K562 (cell line): ENCODE results near the gene WASF2. TPM values are rescaled to one million over a fixed set of nuclear protein-coding genes. Genes with fewer than 3 reads are reported as not detected.
A peak's percentile ranks its signal among the peaks of the same experiment; 100 is the strongest.

Experiments
- CEBPG ChIP-seq, 3 experiments: fragments of 200-800 bp in 1 of 3; sonication (Bioruptor generic) in 1 of 3; sonication (generic) in 1 of 3; formaldehyde crosslinking in 1 of 3; IDR thresholded peaks in 2 of 3; conservative IDR thresholded peaks in 1 of 3; 2 replicates each; pipeline versions ENCODE4 v1.6.1 to v1.8.0; 2016 to 2022; ENCODE audit warnings: missing compliant biosample characterization in 2 of 3, missing genetic modification characterization in 2 of 3, mild to moderate bottlenecking in 1 of 3, missing genetic modification reagents in 1 of 3
- CHD1 ChIP-seq: fragments of 200-600 bp; sonication (generic); IDR thresholded peaks from one replicate; pipeline ENCODE4 v1.6.1; 2012; ENCODE audit warnings: mild to moderate bottlenecking, moderate library complexity, low read length, inconsistent platforms
- CSDE1 ChIP-seq, 2 experiments: fragments of 450-650 bp; IDR thresholded peaks; 2 replicates each; pipeline ENCODE4 v1.6.1; 2016; ENCODE audit warnings: mild to moderate bottlenecking in 1 of 2
- ERF ChIP-seq: fragments of 450-650 bp; formaldehyde crosslinking; IDR thresholded peaks from 2 replicates; pipeline ENCODE4 v1.4.0; 2020; ENCODE audit warnings: mild to moderate bottlenecking, mixed read lengths
- FIP1L1 ChIP-seq: fragments of 200-400 bp; formaldehyde crosslinking; IDR thresholded peaks from 2 replicates; pipeline ENCODE4 v1.6.1; 2018; ENCODE audit warnings: mild to moderate bottlenecking, low read depth, low read length; ENCODE audit not compliant: poor library complexity, severe bottlenecking
- FOXA3 ChIP-seq, 2 experiments: fragments of 450-650 bp in 1 of 2; sonication (generic) in 1 of 2; formaldehyde crosslinking; IDR thresholded peaks in 1 of 2; conservative IDR thresholded peaks in 1 of 2; 2 replicates each; pipeline versions ENCODE4 v1.4.0 to v1.8.0; 2020 to 2022; ENCODE audit warnings: mild to moderate bottlenecking in 2 of 2, missing genetic modification reagents in 1 of 2
- FOXJ2 ChIP-seq: fragments of 200-800 bp; sonication (Bioruptor generic); IDR thresholded peaks from 2 replicates; pipeline ENCODE4 v1.6.1; 2016; ENCODE audit warnings: missing genetic modification characterization, missing compliant biosample characterization
- HES1 ChIP-seq: fragments of 450-650 bp; IDR thresholded peaks from 2 replicates; pipeline ENCODE4 v1.6.1; 2016; ENCODE audit warnings: low read depth, mild to moderate bottlenecking, moderate library complexity
- NCOA2 ChIP-seq, 2 experiments: fragments of 450-650 bp; IDR thresholded peaks; 2 replicates each; pipeline ENCODE4 v1.6.1; 2018; ENCODE audit warnings: mild to moderate bottlenecking in 2 of 2, moderate library complexity in 1 of 2; ENCODE audit not compliant: partially characterized antibody in 2 of 2
- NR2C1 ChIP-seq, 2 experiments: fragments of 450-650 bp; IDR thresholded peaks; 2 replicates each; pipeline ENCODE4 v1.6.1; 2017; ENCODE audit warnings: mild to moderate bottlenecking in 2 of 2, antibody characterized with exemption in 1 of 2, inconsistent platforms in 1 of 2, missing compliant biosample characterization in 1 of 2, missing genetic modification characterization in 1 of 2
- PTBP1 ChIP-seq: fragments of 200-400 bp; formaldehyde crosslinking; IDR thresholded peaks from 2 replicates; pipeline ENCODE4 v1.6.1; 2017; ENCODE audit warnings: low read depth, low read length
- SAFB2 ChIP-seq: fragments of 200-400 bp; formaldehyde crosslinking; IDR thresholded peaks from 2 replicates; pipeline ENCODE4 v1.6.1; 2018; ENCODE audit warnings: borderline replicate concordance, low read length, low read depth, moderate library complexity; ENCODE audit not compliant: severe bottlenecking
- SAP30 ChIP-seq: fragments of 200-600 bp; sonication (generic); IDR thresholded peaks from 2 replicates; pipeline ENCODE4 v1.6.1; 2012; ENCODE audit warnings: borderline replicate concordance, low read depth, mild to moderate bottlenecking, moderate library complexity, low read length, control low read depth, inconsistent platforms; ENCODE audit not compliant: insufficient read depth, poor library complexity, severe bottlenecking
- SMARCB1 ChIP-seq: IDR thresholded peaks from 2 replicates; pipeline ENCODE4 v1.6.1; 2011; ENCODE audit warnings: improper control_type of control experiment, low read depth; ENCODE audit not compliant: insufficient read length
- SNAPC5 ChIP-seq: fragments of 250-450 bp; sonication (Bioruptor Pico); IDR thresholded peaks from 2 replicates; pipeline ENCODE4 v1.8.0; 2021; ENCODE audit warnings: moderate library complexity, mild to moderate bottlenecking, inconsistent platforms
- YBX1 ChIP-seq: fragments of 450-650 bp; IDR thresholded peaks from 2 replicates; pipeline ENCODE4 v1.7.1; 2016; ENCODE audit warnings: mild to moderate bottlenecking
- YY1 ChIP-seq, 3 experiments: IDR thresholded peaks; 2 replicates each; pipeline ENCODE4 v1.6.1; 2011; ENCODE audit warnings: low read length in 2 of 3, mild to moderate bottlenecking in 2 of 3, moderate library complexity in 2 of 3, borderline replicate concordance in 1 of 3, control low read depth in 1 of 3, low read depth in 1 of 3; ENCODE audit not compliant: insufficient read depth in 3 of 3, insufficient replicate concordance in 2 of 3, control insufficient read depth in 1 of 3, insufficient read length in 1 of 3; ENCODE audit errors: extremely low read depth in 1 of 3
- ZBTB26 ChIP-seq: fragments of 450-650 bp; formaldehyde crosslinking; IDR thresholded peaks from 2 replicates; pipeline ENCODE4 v1.4.0; 2022; ENCODE audit warnings: missing genetic modification characterization
- ZFP1 ChIP-seq: fragments of 450-650 bp; formaldehyde crosslinking; IDR thresholded peaks from 2 replicates; pipeline ENCODE4 v1.4.0; 2020; ENCODE audit warnings: mild to moderate bottlenecking, mixed read lengths
- ZNF644 ChIP-seq: fragments of 200-800 bp; sonication (Bioruptor generic); IDR thresholded peaks from 2 replicates; pipeline ENCODE4 v1.6.1; 2016; ENCODE audit warnings: low read depth, missing genetic modification characterization, missing compliant biosample characterization
- ZNF740 ChIP-seq, 3 experiments: fragments of 200-800 bp in 1 of 3; sonication (Bioruptor generic) in 1 of 3; sonication (generic) in 1 of 3; formaldehyde crosslinking in 1 of 3; IDR thresholded peaks; 2 replicates each; pipeline versions ENCODE4 v1.6.1 to v1.8.0; 2016 to 2022; ENCODE audit warnings: mild to moderate bottlenecking in 2 of 3, missing compliant biosample characterization in 2 of 3, missing genetic modification characterization in 2 of 3, missing genetic modification reagents in 1 of 3
- polyA plus RNA-seq, 8 experiments: library from polyadenylated mRNA; depleted of rRNA in 4 of 8; stranded (reverse) in 5 of 8; unstranded in 3 of 8; fragments of >200 nt; fragmentation: Nextera tagmentation in 2 of 8; fragmentation: Illumina TruSeq in 1 of 8; extraction: Ambion mirVana in 2 of 8; extraction: Trizol in 1 of 8; gene quantifications; 2 replicates each; pipeline versions ENCODE4 v1.2.1 to v1.2.3, GENCODE V29; 2011 to 2014; ENCODE audit warnings: inconsistent platforms in 1 of 8, missing spikeins in 1 of 8
- total RNA-seq, 7 experiments: library from RNA; depleted of rRNA in 6 of 7; stranded (reverse); fragments of >200 nt in 6 of 7; fragmentation: Illumina TruSeq in 2 of 7; extraction: Trizol in 2 of 7; gene quantifications; 2 replicates each; pipeline versions ENCODE4 v1.2.1 to v1.2.3, GENCODE V29; 2011 to 2021; ENCODE audit warnings: low replicate concordance in 1 of 7

Gene WASF2
- total and polyA plus RNA-seq, 9 of the 15 experiments (the other 6 are each of a cell fraction or from before 2014, with no cell fraction given), result 8.2 to 163 (median 31.2) TPM

GRCh38 chr1:27527223-27527889 is 37.4 kb upstream of the WASF2 start (continued):
- TF ChIP-seq SAFB2 (no peak), ZNF740 (CRISPR knock-in tag; IDR thresholded peaks at IDR 0.05) (peak; percentile 95), ZNF740 (tag; IDR thresholded peaks at IDR 0.05) (peak in 1 of 2 experiments; percentile 79; a peak in 2 of 4 replicates), CEBPG (CRISPR knock-in tag; IDR thresholded peaks at IDR 0.05) (no peak), CEBPG (tag; conservative IDR thresholded peaks at IDR 0.05 in 1 of 2, IDR thresholded peaks at IDR 0.05 in 1 of 2) (no peak), PTBP1 (no peak), NCOA2 (IDR thresholded peaks at IDR 0.05; ENCODE audit: partially characterized antibody in 2 of 2) (no peak), ZBTB26 (CRISPR knock-in tag) (no peak), ZFP1 (CRISPR knock-in tag) (no peak), CHD1 (peak; percentile 68), FOXJ2 (tag) (peak; percentile 97), SAP30 (peak; percentile 5), SNAPC5 (no peak), ERF (CRISPR knock-in tag) (peak; percentile 6; the same call in 1 of the 2 replicates), FOXA3 (CRISPR knock-in tag; conservative IDR thresholded peaks at IDR 0.05 in 1 of 2, IDR thresholded peaks at IDR 0.05 in 1 of 2) (peak; percentile 71 to 97), CSDE1 (IDR thresholded peaks at IDR 0.05) (peak in 1 of 2 experiments; percentile 94; a peak in 2 of 4 replicates), SMARCB1 (no peak), YBX1 (no peak), FIP1L1 (no peak), YY1 (IDR thresholded peaks at IDR 0.05; ENCODE audit: borderline replicate concordance in 1 of 3, control insufficient read depth in 1 of 3, extremely low read depth in 1 of 3, insufficient read depth in 3 of 3, insufficient read length in 1 of 3, insufficient replicate concordance in 2 of 3, low read depth in 1 of 3, low read length in 2 of 3) (peak in 1 of 3 experiments; percentile 38), HES1 (no peak), NR2C1 (IDR thresholded peaks at IDR 0.05) (no peak), NR2C1 (tag; IDR thresholded peaks at IDR 0.05) (no peak), ZNF644 (tag) (no peak)
